Peyer's patch (tissue), 4 donors: Measurements from ENCODE around the gene CELF4. TPM values are rescaled to one million over a fixed set of nuclear protein-coding genes. Genes with fewer than 3 reads are reported as not detected.

Experiments used
- DNase-seq, 3 donors: peaks; one replicate each; pipeline ENCODE4 v3.0.0-alpha.2; 2017 to 2019
- H3K27ac ChIP-seq, 4 donors: fragments of 200-600 bp; sonication (generic); one replicate each; pipeline ENCODE4 v1.5.1; 2016 to 2019
- H3K27me3 ChIP-seq, 2 donors: fragments of 200-600 bp; sonication (generic); one replicate each; pipeline ENCODE4 v1.5.1; 2019
- H3K36me3 ChIP-seq, 3 donors: fragments of 200-600 bp; sonication (generic); one replicate each; pipeline ENCODE4 v1.5.1; 2016 to 2019
- H3K4me1 ChIP-seq, 4 donors: fragments of 200-600 bp; sonication (generic); one replicate each; pipeline ENCODE4 v1.5.1; 2016 to 2019
- H3K4me3 ChIP-seq, 4 donors: fragments of 200-600 bp; sonication (generic); 1 replicate in 3 of 4; 2 replicates in 1 of 4; pipeline ENCODE4 v1.5.1; 2016 to 2019; ENCODE audit warnings: mild to moderate bottlenecking in 1 of 4
- H3K9me3 ChIP-seq, 4 donors: fragments of 200-600 bp; sonication (generic); one replicate each; pipeline ENCODE4 v1.5.1; 2016 to 2019; ENCODE audit warnings: mild to moderate bottlenecking in 1 of 4
- POLR2A ChIP-seq, 2 donors: fragments of 450-650 bp; IDR thresholded peaks; one replicate each; pipeline ENCODE4 v1.5.1; 2017; ENCODE audit warnings: antibody characterized with exemption in 2 of 2, mild to moderate bottlenecking in 2 of 2, moderate library complexity in 2 of 2
- total RNA-seq, 4 donors: library from RNA; depleted of rRNA; stranded (reverse); fragments of >200 nt; gene quantifications; one replicate each; pipeline ENCODE4 v1.1.0, GENCODE V29; 2016
- TF ChIP-seq, protein P1 (sequence below), 6 experiments: fragments of 450-650 bp in 4 of 6; fragments of 200-600 bp in 2 of 6; sonication (generic) in 1 of 6; IDR thresholded peaks; one replicate each; pipeline ENCODE4 v1.5.1; 2017 to 2019; ENCODE audit warnings: antibody characterized with exemption in 6 of 6, mild to moderate bottlenecking in 3 of 6, moderate library complexity in 1 of 6

CELF4 gene
- total RNA-seq, 4 donors from 2014 or later, result 0.35 to 4.8 TPM; not detected in 2

DNA sequence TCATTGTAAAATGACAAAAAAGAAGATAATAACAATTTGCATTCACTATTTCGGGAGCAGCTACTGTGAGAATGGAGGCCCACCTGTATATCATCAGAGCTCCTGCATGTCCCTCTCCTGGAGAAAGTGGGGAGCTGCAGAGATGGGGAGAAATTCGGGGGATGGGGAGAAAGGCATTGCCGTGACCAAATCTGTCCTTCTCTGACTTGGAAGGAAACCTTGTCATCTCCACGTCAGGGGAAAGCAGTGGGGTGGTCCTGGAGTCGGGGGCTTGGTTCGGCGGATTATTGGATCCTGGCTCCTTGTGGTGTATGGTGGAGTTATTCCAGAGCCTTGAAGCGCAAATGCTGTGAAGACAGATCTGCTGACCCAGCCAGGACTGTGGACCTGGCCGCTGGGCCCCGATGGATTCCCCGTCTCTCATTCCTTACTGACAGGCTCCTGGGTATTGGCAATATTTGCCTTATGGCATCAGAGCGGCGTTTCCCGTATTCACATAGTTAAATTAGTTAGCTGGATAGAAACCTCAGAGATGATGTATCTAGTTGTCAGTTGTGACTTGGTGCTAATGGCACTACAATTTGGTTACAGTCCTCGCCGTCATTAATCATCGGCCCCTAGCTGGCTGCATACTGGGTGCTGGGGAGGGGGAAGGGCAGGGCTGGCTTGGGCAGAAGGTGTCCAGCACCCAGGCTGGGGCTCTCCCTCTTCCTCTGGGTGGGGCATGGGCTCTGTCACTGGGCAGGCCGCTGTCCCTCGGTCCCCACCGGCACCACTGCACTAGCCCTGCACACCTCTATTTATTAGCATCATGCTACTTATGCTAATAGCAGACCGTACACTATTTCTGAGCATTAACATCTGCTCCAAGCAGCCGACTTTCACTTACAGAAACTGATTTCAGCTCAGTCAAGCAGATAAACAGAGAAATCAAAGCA is 31.7 kb downstream of the CELF4 start:
- Histone ChIP-seq H3K27ac (no peak overlapping the region), H3K36me3 (no peaks in the 10 kb centered on the region), H3K4me3 (no peak overlapping the region), H3K4me1 (no peaks in the 10 kb centered on the region), H3K9me3 (no peaks in the 10 kb centered on the region), H3K27me3 (no peaks in the 10 kb centered on the region)
- DNase-seq, result no peak
- TF ChIP-seq POLR2A (IDR thresholded peaks at IDR 0.05), result no peak
- TF ChIP-seq, protein P1, sequence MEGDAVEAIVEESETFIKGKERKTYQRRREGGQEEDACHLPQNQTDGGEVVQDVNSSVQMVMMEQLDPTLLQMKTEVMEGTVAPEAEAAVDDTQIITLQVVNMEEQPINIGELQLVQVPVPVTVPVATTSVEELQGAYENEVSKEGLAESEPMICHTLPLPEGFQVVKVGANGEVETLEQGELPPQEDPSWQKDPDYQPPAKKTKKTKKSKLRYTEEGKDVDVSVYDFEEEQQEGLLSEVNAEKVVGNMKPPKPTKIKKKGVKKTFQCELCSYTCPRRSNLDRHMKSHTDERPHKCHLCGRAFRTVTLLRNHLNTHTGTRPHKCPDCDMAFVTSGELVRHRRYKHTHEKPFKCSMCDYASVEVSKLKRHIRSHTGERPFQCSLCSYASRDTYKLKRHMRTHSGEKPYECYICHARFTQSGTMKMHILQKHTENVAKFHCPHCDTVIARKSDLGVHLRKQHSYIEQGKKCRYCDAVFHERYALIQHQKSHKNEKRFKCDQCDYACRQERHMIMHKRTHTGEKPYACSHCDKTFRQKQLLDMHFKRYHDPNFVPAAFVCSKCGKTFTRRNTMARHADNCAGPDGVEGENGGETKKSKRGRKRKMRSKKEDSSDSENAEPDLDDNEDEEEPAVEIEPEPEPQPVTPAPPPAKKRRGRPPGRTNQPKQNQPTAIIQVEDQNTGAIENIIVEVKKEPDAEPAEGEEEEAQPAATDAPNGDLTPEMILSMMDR (IDR thresholded peaks at IDR 0.05), result no peak

DNA sequence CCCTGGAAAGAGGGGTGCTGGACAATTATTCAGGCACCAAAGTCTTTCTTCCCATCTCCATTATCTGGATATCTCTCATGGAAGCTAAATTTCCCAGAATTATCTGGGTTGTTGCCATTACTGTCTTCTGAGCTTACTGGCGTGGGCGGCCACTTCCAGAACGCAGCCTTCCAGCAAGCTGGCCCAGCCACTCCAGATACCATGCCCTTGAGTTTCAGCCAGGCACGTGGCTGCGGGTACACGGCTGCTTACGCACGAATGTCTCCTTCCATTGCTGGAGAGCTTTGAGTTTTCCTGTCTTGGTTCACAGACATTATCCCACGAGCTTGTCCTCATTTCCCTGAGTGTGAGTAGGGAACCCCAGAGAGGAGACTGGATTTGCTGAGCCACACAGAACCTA is 32.7 kb downstream of the CELF4 start:
- Histone ChIP-seq H3K27me3 (no peaks in the 10 kb centered on the region), H3K9me3 (no peaks in the 10 kb centered on the region), H3K4me3 (no peak overlapping the region), H3K36me3 (no peaks in the 10 kb centered on the region), H3K27ac (no peak overlapping the region), H3K4me1 (no peaks in the 10 kb centered on the region)
- no peak for DNase-seq
- no peak for TF ChIP-seq POLR2A (IDR thresholded peaks at IDR 0.05)
- TF ChIP-seq, protein P1 (IDR thresholded peaks at IDR 0.05), result no peak

DNA sequence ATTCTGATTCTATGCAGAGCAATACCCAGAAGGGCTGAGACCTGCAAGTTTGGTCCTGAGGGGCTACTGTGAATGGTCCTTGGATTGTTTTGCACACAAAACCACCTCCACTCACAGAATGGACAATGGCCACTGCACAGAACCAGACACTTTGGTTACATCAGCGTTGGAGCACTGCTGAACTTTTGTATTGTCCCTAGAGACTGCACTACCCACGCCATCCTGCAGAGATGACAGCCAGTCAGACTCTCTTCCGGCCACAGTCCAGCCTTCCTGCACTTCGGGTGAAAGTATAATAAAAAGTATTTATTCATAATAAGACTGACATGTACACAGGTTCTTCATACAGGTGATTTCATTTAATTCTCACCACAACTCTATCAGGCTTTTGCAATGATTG is 35.7 kb downstream of the CELF4 start:
- Histone ChIP-seq H3K4me1 (no peaks in the 10 kb centered on the region), H3K27me3 (peaks cover 0 to 5% of the 10 kb centered on the region in 2 donors), H3K9me3 (no peaks in the 10 kb centered on the region), H3K4me3 (no peak overlapping the region), H3K36me3 (no peaks in the 10 kb centered on the region), H3K27ac (no peak overlapping the region)
- DNase-seq, result peak in 1 of 3 donors; percentile 25
- TF ChIP-seq, protein P1 (IDR thresholded peaks at IDR 0.05), result no peak
- no peak for TF ChIP-seq POLR2A (IDR thresholded peaks at IDR 0.05)

DNA sequence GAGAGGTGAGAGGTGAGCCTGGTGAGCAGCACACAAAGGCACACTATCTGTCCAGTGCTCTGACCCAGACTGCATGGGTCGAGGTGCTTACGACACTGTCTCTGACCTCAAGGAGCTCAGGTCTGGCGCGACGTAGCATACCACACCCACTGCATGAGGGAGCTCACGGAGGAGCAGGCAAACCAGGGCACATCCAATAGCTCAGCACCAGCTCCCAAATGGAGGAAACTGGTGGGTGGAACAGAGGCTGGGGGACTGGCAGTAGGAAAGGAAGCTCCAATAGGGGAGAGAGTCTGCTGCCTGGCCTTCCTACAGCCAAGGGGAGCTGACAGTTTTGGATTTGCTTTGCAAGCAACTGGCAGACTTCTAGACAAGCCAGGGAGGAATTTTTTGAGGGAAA is 36.3 kb downstream of the CELF4 start:
- peaks cover 0 to 9% of the 10 kb centered on the region in 2 donors for H3K27me3 ChIP-seq
- H3K4me1 ChIP-seq, result no peaks in the 10 kb centered on the region
- no peaks in the 10 kb centered on the region for H3K36me3 ChIP-seq
- no peaks in the 10 kb centered on the region for H3K9me3 ChIP-seq
- no peak overlapping the region for H3K27ac ChIP-seq
- no peak for DNase-seq
- no peak for TF ChIP-seq POLR2A (IDR thresholded peaks at IDR 0.05)
- no peak overlapping the region for H3K4me3 ChIP-seq

DNA sequence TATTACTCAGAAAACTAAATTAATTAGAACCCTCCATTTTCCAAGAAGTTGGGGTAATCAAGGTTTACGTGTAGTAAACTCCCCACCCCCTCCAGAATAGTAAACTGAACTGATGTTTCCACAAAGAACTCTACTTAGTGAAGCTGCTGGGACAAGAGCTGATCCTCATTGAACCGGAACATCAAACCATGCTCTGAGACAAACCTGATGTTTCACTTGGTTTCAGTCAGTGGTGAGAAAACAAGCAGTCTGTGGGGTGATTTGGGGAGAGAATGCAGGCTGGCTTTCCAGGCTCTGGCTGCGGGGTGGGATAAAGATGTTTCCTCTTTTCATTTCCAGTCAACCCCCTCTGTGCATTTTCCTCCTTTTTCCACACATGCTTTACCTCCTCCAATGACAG is 38.2 kb downstream of the CELF4 start:
- no peaks in the 10 kb centered on the region for H3K36me3 ChIP-seq
- peaks cover 0 to 9% of the 10 kb centered on the region in 2 donors for H3K27me3 ChIP-seq
- no peak for TF ChIP-seq POLR2A (IDR thresholded peaks at IDR 0.05)
- TF ChIP-seq, protein P1 (IDR thresholded peaks at IDR 0.05), result no peak
- H3K4me3 ChIP-seq, result no peak overlapping the region
- no peaks in the 10 kb centered on the region for H3K9me3 ChIP-seq
- H3K4me1 ChIP-seq, result no peaks in the 10 kb centered on the region
- H3K27ac ChIP-seq, result no peak overlapping the region
- DNase-seq, result no peak

DNA sequence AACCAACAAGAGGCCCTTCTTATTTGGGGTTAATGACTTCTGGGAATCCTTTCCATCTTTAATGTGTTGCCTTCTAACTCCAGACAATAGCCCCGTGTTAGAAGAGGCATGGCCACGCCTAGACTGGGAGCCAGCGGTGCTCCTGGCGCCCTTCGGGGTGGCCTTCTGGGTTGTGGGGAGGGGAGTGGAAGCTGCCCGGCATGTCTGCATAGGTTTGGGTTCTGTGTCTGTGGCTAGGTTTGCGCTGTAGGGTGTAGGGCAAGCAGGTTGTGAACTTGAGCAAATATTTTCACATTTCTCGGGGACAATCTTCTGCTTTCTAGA is 40.4 kb downstream of the CELF4 start:
- no peak for DNase-seq
- TF ChIP-seq, protein P1 (IDR thresholded peaks at IDR 0.05), result no peak
- TF ChIP-seq POLR2A (IDR thresholded peaks at IDR 0.05), result no peak
- no peak overlapping the region for H3K27ac ChIP-seq

More for the DNA sequence above, 40.4 kb downstream of the CELF4 start:
- H3K4me3 ChIP-seq, result no peak overlapping the region
- peaks cover 0 to 9% of the 10 kb centered on the region in 2 donors for H3K27me3 ChIP-seq
- no peaks in the 10 kb centered on the region for H3K36me3 ChIP-seq
- no peaks in the 10 kb centered on the region for H3K9me3 ChIP-seq
- no peaks in the 10 kb centered on the region for H3K4me1 ChIP-seq
